Measurements from ENCODE around the gene FASTKD2.

The FASTKD2 gene

DNA sequence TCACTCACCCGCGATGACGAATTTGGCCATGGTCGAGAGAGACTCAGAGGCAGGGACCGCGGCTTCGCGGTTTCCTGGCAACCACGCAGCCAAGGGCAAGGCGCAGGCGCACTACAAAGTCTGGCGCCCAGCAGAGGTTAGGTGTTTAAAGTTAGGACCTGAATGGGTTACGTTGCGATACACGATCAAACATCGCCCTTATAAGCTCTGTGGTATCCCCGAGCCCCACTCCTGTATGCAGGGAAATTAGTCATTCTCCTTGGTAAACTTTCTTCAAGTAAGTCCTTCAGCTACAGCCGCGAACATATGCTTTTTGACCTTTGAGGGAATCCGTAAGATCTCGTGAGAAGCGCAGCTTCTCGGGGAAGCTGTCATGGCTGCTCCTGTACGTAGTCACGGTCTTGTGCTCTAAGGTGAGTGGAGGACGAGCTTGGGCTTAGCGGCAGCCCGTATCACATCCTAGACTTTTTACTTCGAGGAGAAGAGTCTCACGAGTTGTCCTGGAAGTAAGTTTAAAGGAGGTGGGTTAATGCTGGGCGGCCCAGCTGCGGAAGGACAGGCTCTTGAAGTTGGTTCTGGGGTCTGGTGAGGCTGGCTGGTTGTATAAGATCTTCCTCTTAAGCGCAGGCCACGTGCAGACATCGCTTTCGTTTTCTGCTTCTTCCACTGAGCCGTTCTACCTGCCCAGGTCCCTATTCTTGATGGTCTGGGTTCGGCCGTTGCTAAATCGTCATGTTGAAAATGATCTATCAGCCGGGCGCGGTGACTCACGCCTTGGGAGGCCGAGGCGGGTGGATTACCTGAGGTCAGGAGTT lies at the start of gene FASTKD2, which contains the start of gene MDH1B:
Gene FASTKD2 (plus strand): TSS at position 365 of the 815 bp plus-strand sequence. CDS start 1,088 bp downstream, outside the sequence.
Gene MDH1B (minus strand): TSS at position 87 of the 815 bp plus-strand sequence. CDS start 57 bp downstream, at position 30.
- no peak for TF ChIP-seq ZNF274 (IDR thresholded peaks at IDR 0.05; ENCODE audit: low read depth, low read length)
- H3K4me3 ChIP-seq (ENCODE audit: low read length), result peak within 1 kb of the TSS; percentile 70

DNA sequence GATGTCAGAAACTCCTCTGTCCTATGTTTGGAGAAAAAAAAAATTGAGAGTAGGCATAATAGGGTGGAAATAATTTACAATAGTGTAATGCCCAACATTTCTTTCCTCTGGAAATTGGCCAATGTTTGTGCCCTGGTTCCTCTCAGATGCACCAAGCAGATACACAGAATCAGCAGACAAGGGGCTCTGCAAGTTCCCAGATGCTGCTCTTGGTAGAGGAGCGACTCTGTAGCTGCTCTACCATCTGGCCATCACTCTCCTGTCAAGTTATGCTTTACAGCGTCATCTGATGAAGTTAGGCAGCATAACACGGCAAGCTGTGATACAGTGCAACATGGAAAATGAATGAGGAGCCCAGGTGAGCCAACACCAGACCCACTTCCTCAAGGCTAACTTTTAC lies 48.8 kb upstream of the FASTKD2 start:
- no peak overlapping the region for H3K4me3 ChIP-seq (ENCODE audit: low read length)
- no peak for TF ChIP-seq ZNF274 (IDR thresholded peaks at IDR 0.05; ENCODE audit: low read depth, low read length)

DNA sequence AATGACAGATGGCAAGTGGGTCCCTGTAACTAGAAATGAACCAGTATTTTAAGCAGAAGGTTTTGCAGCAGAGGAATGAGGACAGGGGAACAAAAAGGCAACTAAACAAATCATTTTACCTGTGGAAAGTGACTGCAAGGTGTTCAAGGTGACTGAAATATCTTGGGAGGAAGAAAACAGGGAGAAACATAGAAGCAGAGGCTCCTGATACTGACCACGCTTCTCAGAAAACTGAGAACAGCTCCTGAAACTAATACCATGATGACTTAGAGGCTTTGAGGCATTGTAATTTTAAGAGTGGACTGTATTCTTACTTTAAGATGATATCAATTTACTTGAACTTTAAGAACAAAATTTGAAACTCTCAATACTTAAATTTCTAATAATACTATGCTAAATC lies 47.1 kb upstream of the FASTKD2 start, which contains the start of gene DYTN:
Gene DYTN (minus strand): TSS at position 101 of the 400 bp plus-strand sequence. CDS start 117 bp downstream, outside the sequence.
- H3K4me3 ChIP-seq (ENCODE audit: low read length), result no peak within 1 kb of the TSS
- no peak for TF ChIP-seq ZNF274 (IDR thresholded peaks at IDR 0.05; ENCODE audit: low read depth, low read length)

DNA sequence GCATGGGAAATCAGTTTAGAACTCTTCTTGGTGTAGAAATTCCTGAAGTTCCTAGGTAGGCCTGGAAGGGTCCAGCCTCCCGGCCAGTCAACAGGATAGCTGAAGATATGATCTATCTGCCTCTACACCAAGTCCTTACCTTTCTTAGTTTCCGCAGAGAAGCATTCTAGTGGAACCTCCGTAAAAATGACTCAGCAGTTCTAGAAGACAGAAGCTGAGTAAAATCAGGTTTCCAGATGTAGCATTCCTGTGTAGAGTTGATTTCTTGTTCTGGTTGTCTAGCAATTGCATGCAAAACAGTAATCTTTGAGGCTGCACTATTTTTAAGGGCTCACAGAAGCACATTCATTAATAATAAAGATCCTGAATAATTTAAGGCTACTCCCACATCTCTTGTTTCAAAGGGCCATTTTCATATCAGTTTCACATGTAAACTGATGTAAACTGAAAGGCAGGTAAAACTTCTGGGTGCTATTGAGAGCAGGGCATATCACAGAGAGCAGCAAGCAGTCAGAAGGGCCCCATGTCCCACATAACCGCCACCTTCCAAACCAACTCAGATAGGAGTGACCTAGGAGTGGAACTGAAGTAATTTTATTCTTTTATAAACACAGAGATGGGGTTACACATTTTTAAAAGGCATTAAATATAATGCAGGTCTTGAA lies 44.0 kb upstream of the FASTKD2 start:
- TF ChIP-seq ZNF274 (IDR thresholded peaks at IDR 0.05; ENCODE audit: low read depth, low read length), result no peak
- H3K4me3 ChIP-seq (ENCODE audit: low read length), result no peak overlapping the region

DNA sequence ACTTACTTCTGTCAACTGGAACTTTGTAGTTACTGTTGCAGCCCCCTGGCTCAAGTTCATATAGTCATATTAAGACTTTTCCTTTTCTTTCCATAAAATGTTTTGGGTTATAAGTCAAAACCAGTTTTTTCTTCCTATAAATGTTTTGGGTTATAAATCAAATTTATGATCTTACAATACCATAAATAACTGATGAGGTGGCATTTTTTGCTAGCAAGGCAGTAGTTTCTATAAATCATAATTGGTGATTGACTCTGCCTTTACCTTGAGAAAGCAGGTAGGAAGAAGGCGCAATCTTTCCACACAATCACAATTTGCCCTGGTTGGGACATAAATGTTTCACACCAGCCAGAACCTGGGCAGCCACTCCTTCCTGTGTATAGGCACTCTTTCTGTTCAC lies 42.1 kb upstream of the FASTKD2 start:
- TF ChIP-seq ZNF274 (IDR thresholded peaks at IDR 0.05; ENCODE audit: low read depth, low read length), result no peak
- no peak overlapping the region for H3K4me3 ChIP-seq (ENCODE audit: low read length)

DNA sequence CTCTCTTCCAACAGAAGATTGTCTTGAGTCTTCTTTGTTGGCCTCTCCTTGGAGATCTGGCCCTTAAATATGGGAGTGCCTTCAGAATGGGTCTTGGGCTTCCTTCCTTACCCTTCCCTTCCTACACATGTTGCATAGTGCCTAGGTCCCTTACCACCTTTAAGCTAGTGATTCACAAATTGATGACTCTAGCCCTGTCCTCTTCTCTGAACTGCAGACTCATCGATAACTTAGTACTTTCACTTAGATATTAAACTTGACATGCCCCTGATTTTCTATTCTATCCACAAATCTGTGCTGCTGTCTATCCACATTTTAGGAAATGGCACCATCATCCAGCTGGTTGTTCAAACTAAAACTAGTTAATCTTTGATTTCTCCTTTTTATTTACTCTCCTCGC lies 38.1 kb upstream of the FASTKD2 start:
- TF ChIP-seq ZNF274 (IDR thresholded peaks at IDR 0.05; ENCODE audit: low read depth, low read length), result no peak
- no peak overlapping the region for H3K4me3 ChIP-seq (ENCODE audit: low read length)

DNA sequence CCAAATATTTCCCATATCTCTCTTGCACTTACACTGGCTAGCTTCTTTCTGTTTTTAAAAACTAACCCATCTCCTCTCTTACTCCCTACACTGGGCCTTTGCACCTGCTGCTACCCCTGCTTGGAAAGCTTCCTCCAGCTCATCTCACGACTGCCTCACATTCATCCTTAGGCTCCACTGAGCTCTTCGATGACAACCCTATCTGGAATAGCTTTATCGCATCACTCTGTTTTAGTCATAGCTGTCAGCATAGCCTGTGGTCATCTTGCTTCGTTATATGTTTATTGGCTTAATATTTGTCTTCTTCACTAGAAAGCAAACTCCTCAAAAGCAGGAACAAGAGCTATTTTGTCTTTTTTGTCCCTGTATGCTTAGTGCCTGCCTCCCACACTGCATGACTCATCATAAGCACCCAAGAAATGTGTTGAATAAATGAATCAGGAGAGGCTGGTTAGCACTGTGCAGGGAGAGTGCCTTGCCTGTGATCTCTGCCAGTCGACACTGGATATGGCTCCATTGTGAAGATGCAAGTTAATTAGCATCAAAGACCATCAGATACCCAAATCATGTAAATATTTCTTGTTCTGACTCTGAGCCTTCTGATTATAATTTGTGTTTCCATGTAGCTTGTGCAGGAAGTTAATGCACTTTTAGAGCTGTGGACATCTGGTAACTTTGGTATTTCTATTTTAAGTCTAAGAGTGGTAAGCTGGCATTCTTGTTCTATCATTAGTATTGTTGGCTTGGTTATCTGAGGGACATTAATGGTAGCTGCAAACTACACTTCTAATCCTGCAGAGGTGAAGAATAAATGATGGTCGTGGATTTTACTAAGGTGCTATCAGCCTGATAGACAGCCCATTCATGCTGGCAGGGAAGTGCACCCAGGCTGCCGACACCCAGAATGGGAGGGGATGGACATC lies 36.9 kb upstream of the FASTKD2 start:
- TF ChIP-seq ZNF274 (IDR thresholded peaks at IDR 0.05; ENCODE audit: low read depth, low read length), result no peak
- H3K4me3 ChIP-seq (ENCODE audit: low read length), result no peak overlapping the region

DNA sequence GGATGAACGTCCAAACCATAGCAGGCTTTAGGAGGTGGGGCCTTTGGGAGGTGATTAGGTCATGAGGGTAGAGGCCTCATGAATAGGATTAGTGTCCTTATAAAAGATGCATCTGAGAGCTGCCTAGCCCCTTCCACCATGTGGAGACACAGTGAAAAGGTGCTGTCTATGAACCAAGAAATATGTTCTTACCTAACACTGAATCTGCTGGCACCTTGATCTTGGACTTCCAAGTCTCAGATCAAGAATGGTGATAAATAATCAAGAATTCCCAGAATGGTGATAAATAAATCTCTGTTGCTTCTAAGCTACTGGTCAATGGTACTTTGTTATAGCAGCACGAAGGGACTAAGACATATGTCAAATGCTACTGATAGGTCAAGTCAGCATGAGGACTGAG lies 32.1 kb upstream of the FASTKD2 start:
- TF ChIP-seq ZNF274 (IDR thresholded peaks at IDR 0.05; ENCODE audit: low read depth, low read length), result no peak
- H3K4me3 ChIP-seq (ENCODE audit: low read length), result no peak overlapping the region

DNA sequence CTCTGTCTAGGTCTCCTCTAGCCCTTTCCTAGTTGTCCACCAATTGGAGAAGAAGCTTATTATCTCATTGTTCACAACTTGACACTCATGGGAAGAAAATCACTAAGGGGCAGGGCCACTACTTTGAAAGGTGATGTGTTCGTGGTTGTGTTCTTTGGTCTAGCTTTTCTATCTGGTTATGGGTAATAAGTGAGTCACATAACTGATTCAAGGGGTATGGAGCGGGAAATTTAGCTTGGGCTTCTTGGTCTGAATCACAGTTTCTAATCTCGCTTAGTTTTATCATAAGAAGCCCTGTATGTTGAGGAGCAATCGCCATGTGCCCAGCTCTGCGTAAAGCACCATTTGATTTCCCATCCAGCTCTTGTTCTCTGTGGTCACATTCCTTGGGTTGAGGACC lies 28.5 kb upstream of the FASTKD2 start:
- H3K4me3 ChIP-seq (ENCODE audit: low read length), result no peak overlapping the region
- no peak for TF ChIP-seq ZNF274 (IDR thresholded peaks at IDR 0.05; ENCODE audit: low read depth, low read length)

DNA sequence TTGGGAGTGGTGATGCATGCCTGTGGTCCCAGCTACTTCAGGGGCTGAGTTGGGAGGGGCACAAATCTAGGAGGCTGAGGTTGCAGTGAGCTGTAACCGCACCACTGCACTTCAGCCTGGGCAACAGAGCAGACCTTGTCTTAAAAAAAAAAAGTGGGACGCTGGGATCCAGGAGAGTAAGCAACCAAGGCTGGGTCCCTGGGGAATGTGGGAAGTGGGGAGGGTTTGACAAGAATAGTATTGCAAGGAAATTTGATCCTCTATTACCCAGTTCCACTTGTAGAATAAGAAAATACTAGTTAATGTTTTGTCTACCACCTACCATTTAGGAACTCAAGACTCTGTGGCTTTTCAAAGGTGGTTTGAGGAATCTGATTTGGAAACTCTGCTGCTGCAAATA lies 26.1 kb upstream of the FASTKD2 start:
- H3K4me3 ChIP-seq (ENCODE audit: low read length), result no peak overlapping the region
- TF ChIP-seq ZNF274 (IDR thresholded peaks at IDR 0.05; ENCODE audit: low read depth, low read length), result no peak

DNA sequence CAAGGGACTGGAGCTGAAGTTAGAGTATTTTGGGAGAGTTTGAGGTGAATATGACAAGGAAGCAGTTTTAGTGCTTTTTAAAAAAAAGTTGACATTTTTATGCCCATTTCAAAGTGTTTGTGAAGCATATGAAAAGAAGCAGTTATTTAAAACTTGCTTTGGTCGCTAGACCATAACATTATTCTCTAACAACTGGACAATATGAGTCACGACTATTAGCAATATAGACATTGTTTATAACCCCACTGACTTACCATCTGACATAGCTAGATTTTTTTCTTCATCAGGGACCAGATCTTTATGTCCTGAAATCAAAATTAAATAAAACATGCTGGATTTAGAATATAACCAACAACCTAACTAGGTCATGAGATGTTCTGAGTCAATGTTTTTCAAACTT lies 24.6 kb upstream of the FASTKD2 start:
- no peak for TF ChIP-seq ZNF274 (IDR thresholded peaks at IDR 0.05; ENCODE audit: low read depth, low read length)
- no peak overlapping the region for H3K4me3 ChIP-seq (ENCODE audit: low read length)

DNA sequence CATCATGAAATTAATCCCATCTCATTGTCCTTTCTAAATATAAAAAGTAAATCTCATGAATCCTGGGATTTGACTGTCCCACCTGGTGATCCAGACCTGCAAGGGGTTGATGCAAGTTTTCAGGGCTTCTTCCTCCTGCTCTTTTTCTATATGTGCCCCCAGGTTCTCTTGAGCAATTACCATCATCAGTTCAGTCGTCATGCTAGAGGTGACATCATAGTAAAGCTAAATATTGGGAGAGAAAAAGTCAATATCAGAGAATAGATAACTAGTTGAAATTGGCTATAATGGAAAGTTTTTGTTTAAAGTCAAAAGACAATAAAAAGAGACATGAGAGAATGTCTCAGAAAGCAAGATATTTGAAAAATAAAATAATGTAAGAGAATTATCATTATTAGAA lies 8.6 kb upstream of the FASTKD2 start:
- H3K4me3 ChIP-seq (ENCODE audit: low read length), result no peak overlapping the region
- TF ChIP-seq ZNF274 (IDR thresholded peaks at IDR 0.05; ENCODE audit: low read depth, low read length), result no peak

DNA sequence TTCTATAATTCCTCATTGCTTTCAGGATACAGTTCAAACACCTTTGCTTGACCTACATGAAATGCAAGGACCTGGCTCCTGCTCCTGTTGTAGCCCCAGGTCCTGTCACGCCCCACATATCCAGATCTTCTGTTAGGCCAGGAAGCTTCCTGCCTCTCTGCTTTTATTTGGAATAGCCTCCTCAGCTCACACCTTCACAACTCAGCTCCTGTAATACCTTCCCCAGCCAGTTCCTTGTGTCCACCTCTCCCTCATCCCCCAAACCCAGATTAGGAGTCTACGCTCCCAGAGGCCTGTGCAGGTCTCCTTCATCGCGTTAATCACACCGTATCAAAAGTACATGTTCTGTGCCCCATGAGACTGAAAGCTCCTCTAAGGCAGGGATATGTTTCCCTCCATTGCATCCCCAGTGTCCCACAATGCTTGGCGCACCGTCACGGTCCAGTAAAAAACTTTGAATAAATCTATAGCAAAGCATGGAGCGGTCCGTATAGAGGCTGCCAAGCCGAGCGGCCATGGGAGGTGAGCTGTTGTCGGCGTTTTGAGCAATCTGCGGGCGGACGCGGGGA lies 649 bp upstream of the FASTKD2 start:
- peak overlapping the region; percentile 70 for H3K4me3 ChIP-seq (ENCODE audit: low read length)
- TF ChIP-seq ZNF274 (IDR thresholded peaks at IDR 0.05; ENCODE audit: low read depth, low read length), result no peak
